Parietal lobe (tissue), 1 donor: ENCODE results near the gene CDH26. TPM values are rescaled to one million over a fixed set of nuclear protein-coding genes. Genes with fewer than 3 reads are reported as not detected.

Experiments
- total RNA-seq: library from RNA; depleted of rRNA; stranded (reverse); fragments of >200 nt; gene quantifications from one replicate; pipeline ENCODE4 v1.2.3, GENCODE V29; 2014

CDH26 gene
- total RNA-seq = 2.2 TPM

GRCh38 chr20:59958123-59958522 is at the start of gene CDH26:
Gene CDH26 (plus strand): TSS chr20:59958423. CDS start chr20:59958727, 304 bp downstream.

DNA sequence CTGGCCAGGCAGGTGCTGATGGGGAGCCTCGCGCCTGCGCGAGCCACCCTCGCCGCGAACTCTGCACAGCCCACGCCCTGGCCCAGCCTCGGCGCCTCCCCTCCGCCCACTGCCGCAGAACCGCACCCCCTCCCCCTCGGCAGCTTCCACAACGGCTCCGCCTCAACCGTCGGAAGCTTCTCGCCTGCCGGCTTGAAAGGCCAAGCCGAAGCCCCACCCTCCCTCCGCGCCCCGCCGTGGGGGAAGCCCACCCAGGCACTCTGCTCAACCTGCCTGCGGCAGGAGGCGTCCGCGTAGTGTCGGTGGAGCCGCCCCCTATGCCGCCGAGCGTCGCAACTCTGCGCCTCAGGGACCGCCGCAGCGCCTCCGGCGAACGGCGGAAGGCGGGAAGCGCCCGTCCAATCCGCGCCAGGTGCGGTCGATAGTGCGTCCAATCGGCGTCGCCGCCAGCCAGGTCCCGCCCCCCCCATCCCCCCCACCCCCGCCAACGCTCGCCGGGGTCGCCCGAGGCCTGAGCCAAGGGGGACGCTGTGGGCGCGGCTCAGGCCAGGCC is 24.9 kb upstream of the CDH26 start, which contains the start of gene SYCP2:
SYCP2 (minus strand) TSS at position 342 of the 553 bp plus-strand sequence. CDS start 11,224 bp downstream, outside the sequence.

GRCh38 chr20:59940129-59940955 is 17.9 kb upstream of the CDH26 start, which contains the start of the genes FAM217B and PPP1R3D:
Gene FAM217B (plus strand): TSS chr20:59940389. CDS start chr20:59943944, 3,555 bp downstream.
Gene PPP1R3D (minus strand): TSS chr20:59940305. CDS start chr20:59939931, 374 bp downstream.

Other genes starting within 250 kb of the CDH26 start
- gene SYCP2, start 24.8 kb upstream of the CDH26 start, total RNA-seq = 5.3 TPM
- 2.5 TPM for gene PPP1R3D, start 18.1 kb upstream of the CDH26 start, total RNA-seq
- 29.7 TPM for gene FAM217B, start 18.0 kb upstream of the CDH26 start, total RNA-seq